PC-3 (cell line): Measurements from ENCODE around the gene GORAB.

Experiments used
- EZH2 ChIP-seq: fragments of 300-600 bp; sonication (generic); IDR thresholded peaks from one replicate; pipeline ENCODE4 v1.6.1; 2017; ENCODE audit warnings: antibody characterized with exemption, mild to moderate bottlenecking, low read length; ENCODE audit not compliant: unreplicated experiment
- TF ChIP-seq, protein P1 (sequence below): fragments of 300-600 bp; sonication (generic); conservative IDR thresholded peaks from 2 replicates; pipeline ENCODE4 v1.5.1; 2017; ENCODE audit warnings: antibody characterized with exemption, low read depth, mild to moderate bottlenecking, low read length

DNA sequence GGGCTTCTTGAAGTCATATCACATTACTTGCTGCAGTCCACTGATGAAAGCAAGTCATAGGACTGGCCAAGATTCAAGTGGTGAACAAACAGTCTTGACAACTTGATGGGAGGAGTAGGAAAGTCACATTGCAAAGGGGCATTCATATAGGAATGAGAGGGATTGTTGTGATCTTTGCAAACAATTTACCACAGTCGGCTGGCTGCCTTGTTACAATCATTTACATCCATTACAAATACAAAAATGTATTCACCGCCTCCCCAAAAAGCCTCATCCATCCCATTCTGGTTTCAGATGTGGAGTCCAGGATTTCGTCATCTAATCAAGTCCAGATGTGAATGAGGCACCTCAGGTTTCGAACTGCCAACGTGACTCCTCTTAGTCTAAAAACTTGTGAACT lies 26.8 kb downstream of the GORAB start:
- TF ChIP-seq EZH2: no peak
- TF ChIP-seq, protein P1, sequence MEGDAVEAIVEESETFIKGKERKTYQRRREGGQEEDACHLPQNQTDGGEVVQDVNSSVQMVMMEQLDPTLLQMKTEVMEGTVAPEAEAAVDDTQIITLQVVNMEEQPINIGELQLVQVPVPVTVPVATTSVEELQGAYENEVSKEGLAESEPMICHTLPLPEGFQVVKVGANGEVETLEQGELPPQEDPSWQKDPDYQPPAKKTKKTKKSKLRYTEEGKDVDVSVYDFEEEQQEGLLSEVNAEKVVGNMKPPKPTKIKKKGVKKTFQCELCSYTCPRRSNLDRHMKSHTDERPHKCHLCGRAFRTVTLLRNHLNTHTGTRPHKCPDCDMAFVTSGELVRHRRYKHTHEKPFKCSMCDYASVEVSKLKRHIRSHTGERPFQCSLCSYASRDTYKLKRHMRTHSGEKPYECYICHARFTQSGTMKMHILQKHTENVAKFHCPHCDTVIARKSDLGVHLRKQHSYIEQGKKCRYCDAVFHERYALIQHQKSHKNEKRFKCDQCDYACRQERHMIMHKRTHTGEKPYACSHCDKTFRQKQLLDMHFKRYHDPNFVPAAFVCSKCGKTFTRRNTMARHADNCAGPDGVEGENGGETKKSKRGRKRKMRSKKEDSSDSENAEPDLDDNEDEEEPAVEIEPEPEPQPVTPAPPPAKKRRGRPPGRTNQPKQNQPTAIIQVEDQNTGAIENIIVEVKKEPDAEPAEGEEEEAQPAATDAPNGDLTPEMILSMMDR: no peak
